ENCODE results near the gene PPL. TPM values are rescaled to one million over a fixed set of nuclear protein-coding genes. Genes with fewer than 3 reads are reported as not detected.

PPL gene
- total and polyA plus RNA-seq, 2 donors (not counting 3 experiments of a cell fraction or from before 2014, with no cell fraction given): 0.07 to 0.20 TPM

DNA sequence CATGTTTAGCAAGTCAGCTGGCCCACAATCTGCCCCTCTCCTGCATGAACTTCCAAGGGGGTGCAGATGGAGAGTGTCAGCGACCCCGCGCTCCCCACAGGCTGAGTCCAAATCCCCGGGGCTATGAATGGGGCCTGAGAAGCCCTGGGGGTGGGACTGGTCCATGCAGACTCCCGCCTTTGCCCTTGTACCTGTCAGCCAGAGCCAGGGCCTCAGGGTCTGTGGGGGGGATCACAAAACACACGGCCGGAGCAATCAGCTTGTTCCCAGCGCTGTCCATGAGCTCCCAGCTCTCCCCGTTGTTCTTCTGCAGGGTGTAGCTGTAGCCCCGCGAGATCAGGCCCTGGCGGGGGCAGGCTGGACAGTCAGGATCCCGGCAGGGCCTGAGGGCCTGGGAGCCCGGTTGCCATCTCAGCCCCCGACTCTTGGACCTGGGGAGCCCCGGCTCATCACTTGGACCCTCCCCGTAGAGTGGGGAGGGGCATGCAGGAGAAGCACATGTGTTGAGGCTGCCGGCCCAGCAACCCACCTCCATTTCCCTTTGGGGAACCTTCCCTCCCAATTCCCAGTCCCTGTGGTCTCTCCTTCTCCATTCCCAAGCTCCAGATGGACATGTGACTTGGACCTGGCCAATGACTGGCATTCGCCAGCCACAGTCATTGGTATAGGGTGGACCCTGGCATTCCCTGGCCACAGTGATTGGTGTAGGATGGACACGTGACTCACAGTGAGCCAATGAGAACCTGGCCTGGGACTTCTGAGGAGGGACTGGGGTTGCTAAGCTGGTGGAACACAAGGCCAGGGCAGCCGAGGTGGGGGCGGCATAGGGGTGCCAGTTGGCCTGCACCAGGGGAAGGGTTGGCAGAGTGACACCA is 42.4 kb downstream of the PPL start:
- H3K4me1 ChIP-seq (ENCODE audit: control insufficient read depth, extremely low read depth, insufficient read depth, low read length): no peaks in the 10 kb centered on the region
- no peak overlapping the region for H3K27ac ChIP-seq (ENCODE audit: insufficient read depth, low read depth, low read length)
- no peak overlapping the region for H2AFZ ChIP-seq (ENCODE audit: low read depth, low read length)
- intact Hi-C loops (cut with micrococcal nuclease): loop anchor here (10.0 kb wide), 1 partner anchor 60 kb away; the partner anchor contains the start of gene SEC14L5
- no peaks in the 10 kb centered on the region for H3K79me2 ChIP-seq (ENCODE audit: control insufficient read depth, insufficient read depth, low read length)
- no peak overlapping the region for H3K4me3 ChIP-seq (replicated peaks in 1 of 3; ENCODE audit: insufficient read depth in 1 of 3, low read depth in 1 of 3, low read length in 3 of 3)
- H3K27me3 ChIP-seq (ENCODE audit: control insufficient read depth in 2 of 2, insufficient read depth in 2 of 2, low read length in 2 of 2): no peaks in the 10 kb centered on the region
- no peak for DNase-seq (ENCODE audit: low read depth, low spot score)
- H4K20me1 ChIP-seq (replicated peaks; ENCODE audit: control insufficient read depth, extremely low read depth, insufficient read depth, low read length): no peaks in the 10 kb centered on the region
- FAIRE-seq: no peak
- ChIA-PET POLR2A (no interaction called here), CTCF (interaction anchor here (1.3 kb wide), 2 partner anchors 10 to 63 kb away, joined by 3 to 6 read pairs; partner anchors contain the start of gene SEC14L5)
- H3K9me3 ChIP-seq (replicated peaks; ENCODE audit: control insufficient read depth, insufficient read depth, low read length): no peaks in the 10 kb centered on the region
- BruUV-seq (replicated peaks): no TSS peak
- TF ChIP-seq MYC (IDR thresholded peaks at IDR 0.05; ENCODE audit: low read depth, low read length) (no peak), CTCF (IDR thresholded peaks at IDR 0.05; ENCODE audit: extremely low read depth in 1 of 2, insufficient read depth in 1 of 2, low read depth in 1 of 2, low read length in 2 of 2) (no peak), EZH2 (IDR thresholded peaks at IDR 0.05; ENCODE audit: borderline replicate concordance, low read depth, low read length, severe bottlenecking) (no peak)
- no peak overlapping the region for H3K9ac ChIP-seq (replicated peaks; ENCODE audit: extremely low read depth, insufficient read depth, low read length)
- H3K4me2 ChIP-seq (ENCODE audit: insufficient read depth, low read length): no peak overlapping the region
- dilution Hi-C loops (cut with MboI; ENCODE audit: extremely low pct_ligation_motif_present, low sequenced_read_pairs): no loop called here
- H3K9me1 ChIP-seq (replicated peaks; ENCODE audit: control insufficient read depth, extremely low read depth, insufficient read depth, low read length): no peaks in the 10 kb centered on the region
- no peaks in the 10 kb centered on the region for H3K36me3 ChIP-seq (ENCODE audit: control insufficient read depth in 2 of 2, extremely low read depth in 1 of 2, insufficient read depth in 2 of 2, low read length in 2 of 2)
